DND-41 (cell line): ENCODE results near the gene IGSF21.

ENCODE experiments used
- CTCF ChIP-seq: IDR thresholded peaks from 2 replicates; pipeline ENCODE4 v1.5.1; 2012; ENCODE audit warnings: borderline replicate concordance, low read length, moderate library complexity, mild to moderate bottlenecking; ENCODE audit not compliant: poor library complexity, severe bottlenecking; ENCODE audit errors: extremely low read depth
- EZH2 ChIP-seq: IDR thresholded peaks from 3 replicates; pipeline ENCODE4 v1.6.1; 2012; ENCODE audit warnings: borderline replicate concordance, low read depth, mild to moderate bottlenecking, moderate library complexity, low read length, inconsistent platforms; ENCODE audit not compliant: severe bottlenecking

GRCh38 chr1:18118078-18118477, 10.5 kb downstream of the IGSF21 start:
- TF ChIP-seq CTCF (no peak), EZH2 (no peak)
